Measurements from ENCODE around the gene SH3BGRL3.

SH3BGRL3 gene

GRCh38 chr1:26278303-26278702 lies 1.6 kb upstream of the SH3BGRL3 start:
- no peak for DNase-seq

- DNase-seq: no peak
Observed at GRCh38 chr1:26278724-26279455, 996 bp upstream of the SH3BGRL3 start.

- no peak for DNase-seq
Observed at GRCh38 chr1:26280333-26281042, 602 bp downstream of the SH3BGRL3 start.

- DNase-seq: no peak
Observed at GRCh38 chr1:26281091-26281958, 1.4 kb downstream of the SH3BGRL3 start.

GRCh38 chr1:26281971-26282370 lies 2.1 kb downstream of the SH3BGRL3 start:
- DNase-seq: no peak

- DNase-seq: no peak
Observed at GRCh38 chr1:26282401-26282918, 2.6 kb downstream of the SH3BGRL3 start.

GRCh38 chr1:26283279-26283853 lies 3.5 kb downstream of the SH3BGRL3 start:
- no peak for DNase-seq

GRCh38 chr1:26283871-26284596 lies 4.1 kb downstream of the SH3BGRL3 start:
- no peak for DNase-seq

- DNase-seq: peak; percentile 30
Observed at GRCh38 chr1:26284597-26285347, 4.9 kb downstream of the SH3BGRL3 start.

- DNase-seq: no peak
Observed at GRCh38 chr1:26285366-26286063, 5.6 kb downstream of the SH3BGRL3 start.

GRCh38 chr1:26286064-26286416 lies 6.2 kb downstream of the SH3BGRL3 start:
- no peak for DNase-seq

- no peak for DNase-seq
Observed at GRCh38 chr1:26287033-26287711, 7.3 kb downstream of the SH3BGRL3 start.

- DNase-seq: no peak
Observed at GRCh38 chr1:26287811-26288210, 7.9 kb downstream of the SH3BGRL3 start.

GRCh38 chr1:26288311-26288941 lies 8.5 kb downstream of the SH3BGRL3 start:
- no peak for DNase-seq

- DNase-seq: no peak
Observed at GRCh38 chr1:26289158-26290059, 9.5 kb downstream of the SH3BGRL3 start.

- no peak for DNase-seq
Observed at GRCh38 chr1:26290122-26290881, 10.4 kb downstream of the SH3BGRL3 start.

GRCh38 chr1:26290882-26291261 lies 11.0 kb downstream of the SH3BGRL3 start:
- DNase-seq: no peak

- no peak for DNase-seq
Observed at GRCh38 chr1:26291433-26291832, 11.5 kb downstream of the SH3BGRL3 start.

All from NCI-H2107 (cell line).